ENCODE results near the gene SFXN3. TPM values are rescaled to one million over a fixed set of nuclear protein-coding genes. Genes with fewer than 3 reads are reported as not detected.
A peak's percentile ranks its signal among the peaks of the same experiment; 100 is the strongest.

SFXN3 gene
- total and polyA plus RNA-seq, 2 of the 13 experiments (the other 11 are each of a cell fraction or from before 2014, with no cell fraction given) = 16.8 to 71.5 TPM

DNA sequence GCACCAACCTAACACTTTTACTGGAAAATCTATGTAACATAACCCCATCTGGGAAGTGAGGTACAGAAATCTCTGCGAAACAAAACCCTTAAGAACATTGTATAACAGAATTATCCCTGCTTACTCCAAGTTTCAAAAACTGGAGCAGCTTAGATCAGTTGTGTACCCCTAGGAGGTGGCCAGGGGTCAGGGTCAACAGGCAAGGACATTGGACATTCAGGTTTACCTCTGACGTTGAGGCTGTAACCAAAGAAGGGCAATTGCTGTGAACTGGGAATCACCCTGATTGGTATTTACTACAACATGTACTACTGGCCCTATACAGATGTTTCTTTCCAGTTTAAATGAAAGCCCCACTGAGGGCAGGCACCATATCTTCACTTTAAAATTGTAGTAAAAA lies 13.1 kb downstream of the SFXN3 start:
- no peaks in the 10 kb centered on the region; a peak in 1 of 5 replicates for H3K27me3 ChIP-seq (ENCODE audit: control insufficient read depth in 1 of 2, insufficient read depth in 2 of 2, low read length in 2 of 2)
- peak; percentile 37 for DNase-seq (ENCODE audit: low spot score)
- H3K36me3 ChIP-seq (replicated peaks in 1 of 2; ENCODE audit: control insufficient read depth in 1 of 2, insufficient read depth in 2 of 2, low read length in 2 of 2) = peaks cover 0 to 3% of the 10 kb centered on the region in 2 experiments; a peak in 1 of 5 replicates
- no peak overlapping the region for H2AFZ ChIP-seq (ENCODE audit: low read length)
- no peaks in the 10 kb centered on the region for H3K9me3 ChIP-seq (ENCODE audit: low read length)
- no peak for FAIRE-seq
- no peaks in the 10 kb centered on the region for H3K79me2 ChIP-seq (ENCODE audit: insufficient read depth, low read length)
- BruUV-seq (replicated peaks) = no TSS peak
- POLR2A ChIA-PET = interaction anchor here (1.7 to 5.9 kb wide), 10 partner anchors 8 to 69 kb away, joined by 5 to 141 read pairs (median 12); partner anchors contain the start of genes KAZALD1, PDZD7 and SFXN3
- no peak for ATAC-seq
- H3K4me3 ChIP-seq (replicated peaks in 1 of 3; ENCODE audit: insufficient read depth in 1 of 3, low read depth in 2 of 3, low read length in 3 of 3) = peak overlapping the region in 1 of 3 experiments; percentile 74; a peak in 1 of 6 replicates
- intact Hi-C loops (cut with micrococcal nuclease; ENCODE audit: unreplicated experiment) (no loop called here), in situ Hi-C loops (cut with HindIII; ENCODE audit: extremely low pct_ligation_motif_present, low pct_unique_long_range_greater_than_20kb) (no loop called here)
- peaks cover 61% of the 10 kb centered on the region for H3K4me1 ChIP-seq (ENCODE audit: insufficient read depth, low read length)
- peak overlapping the region; percentile 87 for H3K27ac ChIP-seq (ENCODE audit: extremely low read length, insufficient read depth, low read length)
- H4K20me1 ChIP-seq (ENCODE audit: insufficient read depth, low read length) = no peaks in the 10 kb centered on the region
- peak overlapping the region; percentile 89 for H3K4me2 ChIP-seq (ENCODE audit: low read depth, low read length)
- H3K9ac ChIP-seq (ENCODE audit: insufficient read depth, low read depth, low read length) = no peak overlapping the region; the same call in 1 of the 2 replicates
- CTCF ChIA-PET (ENCODE audit: low intra/inter-chr PET ratio, low total read pairs) = interaction anchor here (4.2 kb wide), 1 partner anchor 23 kb away, joined by 45 read pairs; no protein-coding TSS in a partner anchor
- 41% methylated on average over 2 of the region's 2 CpGs for WGBS (ENCODE audit: low lambda C conversion rate)
- TF ChIP-seq SKI (IDR thresholded peaks at IDR 0.05; ENCODE audit: partially characterized antibody) = peak; percentile 67
- peak; percentile 64 for TF ChIP-seq HNF4A (CRISPR knock-in tag; IDR thresholded peaks at IDR 0.05)
- peak; percentile 76 for TF ChIP-seq NR2F6 (IDR thresholded peaks at IDR 0.05)
- peak; percentile 86 for TF ChIP-seq NR2F6 (CRISPR knock-in tag; IDR thresholded peaks at IDR 0.05)
- peak; percentile 48; the same call in 1 of the 2 replicates for TF ChIP-seq THRA (CRISPR knock-in tag; IDR thresholded peaks at IDR 0.05; ENCODE audit: borderline replicate concordance)
- 0 out of 2 replicates have a peak, but pooled peaks have one; percentile 25 for TF ChIP-seq MIXL1 (CRISPR knock-in tag; IDR thresholded peaks at IDR 0.05)
- TF ChIP-seq ARID5B (CRISPR knock-in tag; IDR thresholded peaks at IDR 0.05) = peak; percentile 47
- peak; percentile 41; the same call in 1 of the 2 replicates for TF ChIP-seq BCL6 (CRISPR knock-in tag; IDR thresholded peaks at IDR 0.05)
- peak; percentile 29; the same call in 1 of the 2 replicates for TF ChIP-seq MED1 (CRISPR knock-in tag; IDR thresholded peaks at IDR 0.05)
- peak; percentile 40; the same call in 1 of the 2 replicates for TF ChIP-seq FOXO1 (CRISPR knock-in tag; IDR thresholded peaks at IDR 0.05)
- peak; percentile 40; the same call in 1 of the 2 replicates for TF ChIP-seq NR2F2 (IDR thresholded peaks at IDR 0.05; ENCODE audit: borderline replicate concordance, low read depth)
- TF ChIP-seq, protein P1, sequence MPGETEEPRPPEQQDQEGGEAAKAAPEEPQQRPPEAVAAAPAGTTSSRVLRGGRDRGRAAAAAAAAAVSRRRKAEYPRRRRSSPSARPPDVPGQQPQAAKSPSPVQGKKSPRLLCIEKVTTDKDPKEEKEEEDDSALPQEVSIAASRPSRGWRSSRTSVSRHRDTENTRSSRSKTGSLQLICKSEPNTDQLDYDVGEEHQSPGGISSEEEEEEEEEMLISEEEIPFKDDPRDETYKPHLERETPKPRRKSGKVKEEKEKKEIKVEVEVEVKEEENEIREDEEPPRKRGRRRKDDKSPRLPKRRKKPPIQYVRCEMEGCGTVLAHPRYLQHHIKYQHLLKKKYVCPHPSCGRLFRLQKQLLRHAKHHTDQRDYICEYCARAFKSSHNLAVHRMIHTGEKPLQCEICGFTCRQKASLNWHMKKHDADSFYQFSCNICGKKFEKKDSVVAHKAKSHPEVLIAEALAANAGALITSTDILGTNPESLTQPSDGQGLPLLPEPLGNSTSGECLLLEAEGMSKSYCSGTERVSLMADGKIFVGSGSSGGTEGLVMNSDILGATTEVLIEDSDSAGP (CRISPR knock-in tag; IDR thresholded peaks at IDR 0.05; ENCODE audit: borderline replicate concordance) = no peak
- no peak for TF ChIP-seq ZEB1 (IDR thresholded peaks at IDR 0.05; ENCODE audit: insufficient replicate concordance, low read depth)
- TF ChIP-seq TBX2 (CRISPR knock-in tag; IDR thresholded peaks at IDR 0.05; ENCODE audit: borderline replicate concordance) = no peak
- peak; percentile 46; the same call in 1 of the 2 replicates for TF ChIP-seq SRF (IDR thresholded peaks at IDR 0.05; ENCODE audit: low read depth, low read length)
- TF ChIP-seq ESRRA (CRISPR knock-in tag; IDR thresholded peaks at IDR 0.05; ENCODE audit: low read depth) = peak; percentile 78; the same call in 1 of the 2 replicates
- 0 out of 2 replicates have a peak, but pooled peaks have one; percentile 11 for TF ChIP-seq GATAD2A (CRISPR knock-in tag; IDR thresholded peaks at IDR 0.05)
- peak; percentile 25; the same call in 1 of the 2 replicates for TF ChIP-seq CREM (IDR thresholded peaks at IDR 0.05)
- TF ChIP-seq CREM (CRISPR knock-in tag; IDR thresholded peaks at IDR 0.05) = no peak
- TF ChIP-seq SIX1 (CRISPR knock-in tag; IDR thresholded peaks at IDR 0.05; ENCODE audit: borderline replicate concordance) = peak; percentile 26; the same call in 1 of the 2 replicates
- 0 out of 2 replicates have a peak, but pooled peaks have one; percentile 18 for TF ChIP-seq HMG20A (CRISPR knock-in tag; IDR thresholded peaks at IDR 0.05; ENCODE audit: borderline replicate concordance)
